ENCODE data around the gene MARF1.

The MARF1 gene, protein sequence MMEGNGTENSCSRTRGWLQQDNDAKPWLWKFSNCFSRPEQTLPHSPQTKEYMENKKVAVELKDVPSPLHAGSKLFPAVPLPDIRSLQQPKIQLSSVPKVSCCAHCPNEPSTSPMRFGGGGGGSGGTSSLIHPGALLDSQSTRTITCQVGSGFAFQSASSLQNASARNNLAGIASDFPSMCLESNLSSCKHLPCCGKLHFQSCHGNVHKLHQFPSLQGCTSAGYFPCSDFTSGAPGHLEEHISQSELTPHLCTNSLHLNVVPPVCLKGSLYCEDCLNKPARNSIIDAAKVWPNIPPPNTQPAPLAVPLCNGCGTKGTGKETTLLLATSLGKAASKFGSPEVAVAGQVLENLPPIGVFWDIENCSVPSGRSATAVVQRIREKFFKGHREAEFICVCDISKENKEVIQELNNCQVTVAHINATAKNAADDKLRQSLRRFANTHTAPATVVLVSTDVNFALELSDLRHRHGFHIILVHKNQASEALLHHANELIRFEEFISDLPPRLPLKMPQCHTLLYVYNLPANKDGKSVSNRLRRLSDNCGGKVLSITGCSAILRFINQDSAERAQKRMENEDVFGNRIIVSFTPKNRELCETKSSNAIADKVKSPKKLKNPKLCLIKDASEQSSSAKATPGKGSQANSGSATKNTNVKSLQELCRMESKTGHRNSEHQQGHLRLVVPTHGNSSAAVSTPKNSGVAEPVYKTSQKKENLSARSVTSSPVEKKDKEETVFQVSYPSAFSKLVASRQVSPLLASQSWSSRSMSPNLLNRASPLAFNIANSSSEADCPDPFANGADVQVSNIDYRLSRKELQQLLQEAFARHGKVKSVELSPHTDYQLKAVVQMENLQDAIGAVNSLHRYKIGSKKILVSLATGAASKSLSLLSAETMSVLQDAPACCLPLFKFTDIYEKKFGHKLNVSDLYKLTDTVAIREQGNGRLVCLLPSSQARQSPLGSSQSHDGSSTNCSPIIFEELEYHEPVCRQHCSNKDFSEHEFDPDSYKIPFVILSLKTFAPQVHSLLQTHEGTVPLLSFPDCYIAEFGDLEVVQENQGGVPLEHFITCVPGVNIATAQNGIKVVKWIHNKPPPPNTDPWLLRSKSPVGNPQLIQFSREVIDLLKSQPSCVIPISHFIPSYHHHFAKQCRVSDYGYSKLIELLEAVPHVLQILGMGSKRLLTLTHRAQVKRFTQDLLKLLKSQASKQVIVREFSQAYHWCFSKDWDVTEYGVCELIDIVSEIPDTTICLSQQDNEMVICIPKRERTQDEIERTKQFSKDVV (N-terminal part only)

DNA sequence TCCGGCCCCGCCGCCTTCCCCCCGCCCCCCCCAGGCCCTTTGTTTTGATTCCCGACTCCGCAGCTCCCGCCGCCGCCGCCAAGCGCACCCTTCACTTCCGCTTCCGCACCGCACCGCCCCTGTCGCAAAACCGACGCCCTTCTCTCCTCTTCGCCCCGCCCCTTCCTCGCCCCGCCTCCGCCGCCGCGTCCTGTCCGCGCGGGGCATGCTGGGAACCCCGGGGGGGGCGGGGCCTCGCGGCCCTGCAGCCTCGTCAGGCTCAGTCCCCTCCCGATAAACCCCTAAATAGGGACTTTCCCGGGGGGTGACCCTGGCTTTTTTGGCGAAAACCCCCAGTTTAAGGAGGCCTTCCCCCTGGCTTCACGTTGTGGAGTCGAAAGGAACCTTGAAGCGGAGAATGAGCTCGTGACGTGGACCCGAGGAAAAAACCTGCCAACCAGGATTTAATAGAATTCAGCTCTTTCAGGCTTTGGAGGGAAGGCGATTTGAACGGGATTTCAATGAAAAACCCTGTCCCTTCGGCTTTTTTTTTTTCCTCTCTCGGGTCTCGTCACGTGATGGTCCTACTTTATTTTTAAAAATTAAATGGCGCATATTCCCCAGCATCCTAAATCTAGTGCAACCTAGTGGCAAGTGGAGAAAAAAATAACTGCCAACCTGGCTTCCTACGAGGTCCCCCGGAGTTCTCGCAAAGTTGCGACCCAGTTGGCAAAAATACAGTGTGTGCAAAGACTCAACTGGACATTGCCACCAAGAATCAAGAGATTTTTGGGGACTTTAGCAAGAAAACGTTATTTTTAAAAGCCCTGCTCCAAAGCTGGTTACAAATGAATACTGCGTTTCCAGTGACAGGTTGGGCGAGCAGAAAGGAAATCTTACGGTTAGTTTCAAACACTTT, at the start of gene MARF1:
Gene MARF1, minus strand, starts transcription at position 107 of the 898 bp plus-strand sequence. CDS start 3,921 bp downstream, outside the sequence.
- TF ChIP-seq GATA2 (IDR thresholded peaks at IDR 0.05; ENCODE audit: low read depth, low read length): no peak
- TF ChIP-seq GATA3 (IDR thresholded peaks at IDR 0.05; ENCODE audit: low read depth, low read length): no peak

DNA sequence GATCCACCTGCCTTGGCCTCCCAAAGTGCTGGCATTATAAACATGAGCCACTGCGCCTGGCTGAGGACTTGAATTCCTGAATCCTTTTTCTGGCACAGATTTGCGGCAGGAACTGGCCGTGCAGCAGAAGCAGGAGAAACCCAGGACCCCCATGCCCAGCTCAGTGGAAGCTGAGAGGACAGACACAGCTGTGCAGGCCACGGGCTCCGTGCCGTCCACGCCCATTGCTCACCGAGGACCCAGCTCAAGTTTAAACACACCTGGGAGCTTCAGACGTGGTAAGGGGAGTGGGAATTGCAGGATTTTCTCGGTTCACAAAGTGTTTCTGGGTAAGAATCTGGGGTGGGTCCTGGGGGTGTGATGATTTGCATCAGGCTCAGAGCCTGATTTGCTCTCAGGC, 48.1 kb upstream of the MARF1 start:
- no peak for TF ChIP-seq GATA3 (IDR thresholded peaks at IDR 0.05; ENCODE audit: low read depth, low read length)

DNA sequence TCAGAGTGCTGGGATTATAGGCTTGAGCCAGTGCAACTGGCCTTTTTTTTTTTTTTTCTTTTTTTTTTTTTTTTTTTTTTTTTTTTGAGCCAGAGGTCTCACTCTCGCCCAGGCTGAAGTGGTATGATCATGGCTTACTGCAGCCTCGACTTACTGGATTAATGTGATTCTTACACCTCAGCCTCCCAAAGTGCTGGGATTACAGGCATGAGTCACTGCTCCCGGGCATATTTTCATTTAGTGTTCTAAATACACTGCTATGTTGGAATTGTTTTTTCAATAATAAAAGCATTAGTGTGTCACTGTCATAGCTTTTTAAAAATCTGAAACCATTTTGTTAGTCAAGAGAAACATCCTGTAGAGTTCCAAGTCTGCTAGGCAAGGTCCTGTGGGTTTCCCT, 47.3 kb upstream of the MARF1 start:
- no peak for TF ChIP-seq GATA3 (IDR thresholded peaks at IDR 0.05; ENCODE audit: low read depth, low read length)
- TF ChIP-seq GATA2 (IDR thresholded peaks at IDR 0.05; ENCODE audit: low read depth, low read length): no peak

DNA sequence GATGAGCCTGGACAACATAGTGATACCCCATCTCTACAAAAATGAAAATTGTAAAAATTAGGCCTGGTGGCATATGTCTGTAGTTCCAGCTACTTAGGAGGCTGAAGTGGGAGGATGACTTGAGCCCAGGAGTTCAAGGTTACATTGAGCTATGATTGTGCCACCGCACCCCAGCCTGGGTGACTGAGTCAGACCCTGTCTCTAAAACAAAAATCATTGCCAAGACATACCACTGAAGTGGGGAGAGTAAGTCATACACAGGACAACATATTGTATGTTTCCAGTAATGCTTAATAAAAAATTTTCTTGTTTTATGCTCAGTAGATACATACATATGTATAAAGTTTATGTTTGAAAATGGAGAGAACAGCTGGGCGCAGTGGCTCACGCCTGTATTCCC, 46.3 kb upstream of the MARF1 start:
- TF ChIP-seq GATA3 (IDR thresholded peaks at IDR 0.05; ENCODE audit: low read depth, low read length) (no peak), GATA2 (IDR thresholded peaks at IDR 0.05; ENCODE audit: low read depth, low read length) (no peak)

DNA sequence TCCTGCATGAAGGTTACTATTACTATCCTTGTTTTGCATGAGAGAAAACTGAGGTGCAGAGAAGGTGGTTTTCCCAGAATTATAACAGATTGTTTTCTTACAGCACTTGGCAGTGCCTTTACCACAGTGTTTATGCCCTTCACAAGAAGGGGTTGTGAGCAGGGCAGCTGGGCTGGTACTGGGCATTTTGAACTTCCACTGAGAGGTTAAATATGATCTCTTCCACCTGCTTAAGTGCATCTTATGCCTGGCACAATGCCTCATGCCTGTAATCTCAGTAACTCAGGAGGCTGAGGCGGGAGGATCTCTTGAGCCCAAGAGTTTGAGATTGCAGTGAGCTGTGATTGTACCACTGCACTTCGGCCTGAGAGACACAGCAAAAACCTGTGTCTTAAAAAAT, 43.3 kb upstream of the MARF1 start:
- TF ChIP-seq GATA3 (IDR thresholded peaks at IDR 0.05; ENCODE audit: low read depth, low read length) (no peak), GATA2 (IDR thresholded peaks at IDR 0.05; ENCODE audit: low read depth, low read length) (no peak)

DNA sequence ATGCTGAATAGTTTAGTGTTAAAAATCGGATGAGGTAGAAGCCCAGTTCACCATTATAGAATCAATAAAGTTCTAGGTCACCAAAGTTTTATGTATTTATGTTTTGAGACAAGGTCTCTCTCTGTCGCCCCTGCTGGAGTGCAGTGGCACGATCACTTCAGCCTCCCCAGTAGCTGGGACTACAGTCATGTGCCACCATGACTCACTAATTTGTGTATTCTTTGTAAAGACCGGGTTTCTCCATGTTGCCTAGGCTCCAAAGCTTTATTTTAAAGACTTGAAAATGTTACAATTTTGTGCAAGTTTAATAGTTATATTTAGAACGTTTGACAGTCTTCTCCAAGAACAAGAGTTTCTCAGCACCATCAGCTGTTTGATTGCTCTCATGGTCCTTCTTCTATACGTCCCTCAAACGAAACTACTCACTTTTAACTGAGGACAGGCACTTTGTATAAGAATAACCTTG, 39.2 kb upstream of the MARF1 start:
- TF ChIP-seq GATA2 (IDR thresholded peaks at IDR 0.05; ENCODE audit: low read depth, low read length) (no peak), GATA3 (IDR thresholded peaks at IDR 0.05; ENCODE audit: low read depth, low read length) (no peak)

DNA sequence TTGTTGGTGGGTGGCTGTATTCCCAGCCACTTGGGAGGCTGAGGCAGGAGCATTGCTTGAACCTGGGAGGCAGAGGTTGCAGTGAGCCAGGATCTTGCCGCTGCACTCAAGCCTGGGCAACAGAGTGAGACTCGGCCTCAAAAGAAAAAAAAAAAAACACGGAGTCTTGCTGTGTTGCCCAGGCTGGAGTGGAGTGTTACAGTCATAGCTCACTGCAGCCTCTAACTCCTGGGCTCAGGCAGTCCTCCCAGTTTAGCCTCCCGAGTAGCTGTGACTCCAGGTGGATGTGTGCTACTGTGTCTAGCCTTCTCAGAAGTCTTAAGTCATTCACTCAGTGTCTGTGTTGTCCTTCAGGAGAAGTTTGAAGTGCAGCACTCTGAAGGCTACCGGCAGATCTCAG, 34.5 kb upstream of the MARF1 start:
- TF ChIP-seq GATA2 (IDR thresholded peaks at IDR 0.05; ENCODE audit: low read depth, low read length) (no peak), GATA3 (IDR thresholded peaks at IDR 0.05; ENCODE audit: low read depth, low read length) (no peak)

DNA sequence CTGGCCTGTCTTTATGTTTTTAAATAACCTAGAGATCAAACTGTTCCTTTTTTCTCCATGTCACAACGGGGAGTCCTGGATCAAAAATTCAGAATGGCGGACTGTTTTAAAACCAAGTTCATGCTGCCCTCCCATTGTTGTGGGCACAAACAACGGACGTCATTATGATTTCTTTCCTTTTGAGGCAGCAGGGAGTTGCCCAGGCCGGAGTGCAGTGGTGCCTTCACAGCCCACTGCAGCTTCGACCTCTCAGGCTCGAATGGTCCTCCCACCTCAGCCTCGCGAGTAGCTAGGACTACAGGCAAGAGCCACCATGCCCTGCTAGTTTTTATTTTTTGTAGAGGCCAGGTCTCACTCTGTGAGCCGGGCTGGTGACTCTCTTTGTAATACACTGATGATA, 33.6 kb upstream of the MARF1 start:
- TF ChIP-seq GATA2 (IDR thresholded peaks at IDR 0.05; ENCODE audit: low read depth, low read length) (no peak), GATA3 (IDR thresholded peaks at IDR 0.05; ENCODE audit: low read depth, low read length) (no peak)

DNA sequence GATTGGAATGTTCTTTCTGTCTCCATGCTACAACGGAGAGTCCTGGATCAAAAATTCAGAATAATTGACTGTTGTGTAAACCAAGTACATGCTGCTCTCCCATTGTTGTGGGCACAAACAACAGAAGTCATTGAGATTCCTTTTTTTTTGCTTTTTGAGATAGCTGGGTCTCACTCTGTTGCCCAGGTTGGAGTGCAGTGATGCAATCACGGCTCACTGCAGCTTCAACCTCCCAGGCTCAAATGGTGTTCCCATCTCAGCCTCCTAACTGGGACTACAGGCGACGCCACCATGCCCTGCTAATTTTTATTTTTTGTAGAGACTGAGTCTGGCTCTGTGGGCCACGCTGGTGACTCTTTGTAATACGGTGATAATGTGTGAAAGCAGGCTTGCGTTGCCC, 31.6 kb upstream of the MARF1 start:
- TF ChIP-seq GATA2 (IDR thresholded peaks at IDR 0.05; ENCODE audit: low read depth, low read length) (no peak), GATA3 (IDR thresholded peaks at IDR 0.05; ENCODE audit: low read depth, low read length) (no peak)

DNA sequence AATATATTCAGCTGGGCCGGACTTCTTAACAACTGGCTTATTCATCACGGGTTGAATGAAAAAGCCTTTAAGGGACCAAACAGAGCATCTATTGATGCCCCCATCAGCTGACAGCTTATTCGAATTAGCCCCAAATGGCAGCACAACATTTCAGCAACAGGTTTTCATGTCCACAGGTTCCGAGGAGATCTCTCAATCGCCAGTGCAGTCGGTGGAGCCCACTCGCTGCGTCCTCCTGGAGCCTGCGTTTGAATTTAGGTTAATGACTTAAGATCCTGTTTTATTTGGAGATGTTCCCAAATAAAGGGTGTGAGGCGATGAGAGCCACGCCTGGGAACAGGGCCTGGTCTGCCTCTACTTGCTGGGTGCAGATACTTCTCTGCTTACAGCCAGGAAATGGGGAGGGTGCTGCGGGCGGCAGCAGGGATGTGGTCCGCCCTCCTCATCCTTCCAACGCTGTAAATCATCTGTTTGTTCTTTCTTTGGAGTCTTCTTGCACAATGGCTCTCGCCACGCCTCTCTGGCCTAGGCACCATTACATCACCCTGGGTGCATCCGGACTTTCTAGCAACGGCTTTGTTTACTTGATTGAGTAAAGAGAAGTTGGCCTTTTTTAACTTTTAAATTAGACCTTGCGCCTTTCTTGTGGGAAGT, 29.7 kb upstream of the MARF1 start:
- TF ChIP-seq GATA3 (IDR thresholded peaks at IDR 0.05; ENCODE audit: low read depth, low read length) (no peak), GATA2 (IDR thresholded peaks at IDR 0.05; ENCODE audit: low read depth, low read length) (no peak)

DNA sequence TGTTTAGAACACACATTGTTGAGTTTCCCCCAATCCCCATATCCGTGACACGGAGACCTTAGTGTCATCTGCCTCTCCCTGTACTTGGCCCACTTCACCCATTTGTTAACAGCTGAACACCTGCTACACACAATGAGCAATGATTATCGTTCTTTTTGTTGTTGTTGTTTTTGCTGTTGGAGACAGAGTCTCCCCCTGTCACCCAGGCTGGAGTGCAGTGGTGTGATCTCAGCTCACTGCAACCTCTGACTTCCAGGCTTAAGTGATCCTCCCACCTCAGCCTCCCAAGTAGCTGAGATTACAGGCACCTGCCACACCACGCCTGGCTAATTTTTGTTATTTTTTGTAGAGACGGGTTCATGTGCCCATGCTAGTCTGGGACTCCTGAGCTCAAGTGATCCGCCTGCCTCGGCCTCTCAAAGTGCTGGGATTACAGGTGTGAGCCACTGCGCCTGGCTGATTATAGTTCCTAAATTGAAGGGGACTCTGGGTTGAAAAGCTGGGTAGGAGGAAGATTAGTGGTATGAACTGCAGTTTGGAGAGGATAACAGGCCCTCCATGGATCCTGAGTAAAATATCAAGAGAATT, 28.7 kb upstream of the MARF1 start:
- no peak for TF ChIP-seq GATA2 (IDR thresholded peaks at IDR 0.05; ENCODE audit: low read depth, low read length)
- no peak for TF ChIP-seq GATA3 (IDR thresholded peaks at IDR 0.05; ENCODE audit: low read depth, low read length)

DNA sequence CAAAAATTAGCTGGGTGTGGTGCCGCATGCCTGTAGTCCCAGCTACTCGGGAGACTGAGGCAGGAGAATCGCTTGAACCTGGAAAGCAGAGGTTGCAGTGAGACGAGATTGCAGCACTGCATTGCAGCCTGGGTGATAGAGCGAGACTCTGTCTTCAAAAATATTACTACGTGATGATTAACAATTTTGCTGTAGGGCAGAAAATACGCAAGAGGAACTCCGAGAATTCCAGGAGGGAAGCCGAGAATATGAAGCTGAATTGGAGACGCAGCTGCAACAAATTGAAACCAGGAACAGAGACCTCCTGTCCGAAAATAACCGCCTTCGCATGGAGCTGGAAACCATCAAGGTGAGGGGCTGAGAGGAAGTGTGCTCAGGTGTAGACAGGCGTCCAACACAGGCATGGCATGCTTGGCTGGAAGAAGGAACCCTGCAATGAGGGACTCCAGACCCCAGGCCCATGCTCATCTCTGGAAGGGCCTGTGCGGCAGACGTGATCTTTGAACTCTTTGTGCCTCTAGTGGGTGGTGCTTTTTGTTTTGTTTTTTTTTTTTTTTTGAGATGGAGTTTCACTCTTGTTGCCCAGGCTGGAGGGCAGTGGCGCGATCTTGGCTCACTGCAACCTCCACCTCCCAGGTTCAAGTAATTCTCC, 24.3 kb upstream of the MARF1 start:
- TF ChIP-seq GATA2 (IDR thresholded peaks at IDR 0.05; ENCODE audit: low read depth, low read length) (no peak), GATA3 (IDR thresholded peaks at IDR 0.05; ENCODE audit: low read depth, low read length) (no peak)
